ELF-1 (cell line): ENCODE results near the gene EFCAB8.

Experiments used
- DNase-seq: peaks from one replicate; pipeline ENCODE4 v3.0.0-alpha.2; 2016; ENCODE audit warnings: low read depth, low spot score

Gene EFCAB8, protein sequence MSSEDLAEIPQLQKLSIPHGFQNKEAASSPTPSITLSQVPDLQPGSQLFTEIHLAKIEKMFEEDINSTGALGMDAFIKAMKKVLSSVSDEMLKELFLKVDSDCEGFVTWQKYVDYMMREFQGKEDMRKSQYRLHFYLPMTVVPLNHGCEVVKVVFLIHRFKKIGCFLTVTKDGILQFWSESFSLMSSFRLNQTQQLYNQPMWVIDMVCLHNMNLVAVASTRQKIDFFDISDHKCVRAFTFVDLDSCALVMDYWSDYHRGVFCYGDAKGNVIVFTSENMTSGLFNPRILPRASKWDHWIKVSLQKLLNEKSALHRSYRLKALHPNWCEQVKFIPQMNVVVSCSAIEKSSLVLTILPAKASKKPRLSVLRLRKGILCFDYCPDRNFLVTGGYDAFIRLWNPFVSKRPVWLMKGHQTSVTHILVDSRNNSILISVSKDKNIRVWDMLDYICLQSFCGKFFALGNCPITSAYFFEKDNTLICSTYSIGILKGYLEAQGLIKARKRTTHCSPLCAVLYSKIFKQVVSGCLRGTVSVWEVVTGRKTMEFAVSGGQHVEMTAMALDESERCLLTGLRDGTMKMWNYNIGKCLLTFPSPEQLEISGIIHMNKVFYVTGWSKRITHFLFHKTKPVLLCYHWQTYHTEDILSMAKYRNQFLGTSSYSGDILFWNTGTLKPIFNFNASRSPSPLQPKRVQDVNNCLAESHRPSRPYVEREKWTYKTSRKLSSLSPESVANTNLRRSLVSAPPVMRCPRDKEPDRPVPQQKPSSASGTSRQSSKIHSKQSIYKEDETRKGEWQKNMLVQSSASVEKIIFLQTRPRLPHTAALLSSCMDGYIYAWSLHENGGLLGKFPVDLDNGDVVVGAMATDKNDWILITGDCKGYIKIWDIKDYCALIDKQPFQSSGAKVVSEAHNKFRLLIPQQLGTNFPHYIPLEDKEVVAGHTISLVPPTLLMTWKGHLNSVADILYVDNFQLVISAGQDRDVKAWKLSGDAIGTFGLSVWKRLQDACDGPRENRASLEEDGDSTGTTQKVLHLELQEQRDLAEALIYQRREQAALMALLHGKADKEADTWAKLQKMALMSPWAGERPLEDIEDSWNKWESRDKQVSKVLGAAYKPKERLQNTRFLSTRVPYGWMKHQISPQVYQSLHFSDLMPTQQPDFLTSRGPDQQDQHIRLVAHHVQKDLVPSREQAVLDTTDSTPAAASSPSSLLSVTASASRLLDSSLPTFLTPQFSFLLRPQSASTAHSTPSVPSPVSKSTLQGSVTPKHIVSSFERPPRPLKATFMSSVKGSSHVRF

DNA sequence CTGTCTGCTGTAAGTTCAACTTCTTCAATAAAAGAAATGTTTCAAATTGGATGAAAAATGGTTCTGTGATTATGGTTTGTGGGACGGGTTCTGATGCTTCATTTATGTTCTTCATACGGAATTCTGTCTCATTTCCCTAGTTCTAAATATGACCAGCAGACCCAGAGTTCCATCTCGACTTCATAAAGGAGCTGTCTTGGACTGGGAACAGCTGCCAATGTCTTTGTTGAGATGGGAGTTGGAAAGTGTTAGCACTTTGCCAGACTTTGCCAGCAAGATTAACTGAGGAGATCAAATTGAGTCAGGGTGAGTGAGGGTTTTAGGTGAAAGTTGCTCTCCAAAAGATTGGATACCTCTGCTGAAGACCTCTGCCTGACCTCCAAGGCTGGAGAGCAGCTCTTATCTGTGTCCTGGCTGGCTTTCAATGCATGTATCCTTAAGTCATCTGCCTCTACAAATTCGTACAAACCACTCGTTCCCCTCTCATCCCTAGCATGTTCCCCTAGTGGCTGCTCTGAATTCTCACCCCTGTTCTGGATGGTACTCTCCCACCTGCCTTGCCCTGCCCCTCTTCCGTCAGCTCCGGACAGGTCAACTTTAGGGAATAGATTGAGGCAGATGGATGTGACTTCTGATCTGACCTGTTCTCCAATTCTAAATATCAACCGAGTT, at the start of gene EFCAB8:
EFCAB8 (plus strand) TSS at position 223 of the 672 bp plus-strand sequence. CDS start 4,870 bp downstream, outside the sequence.
- no peak for DNase-seq

DNA sequence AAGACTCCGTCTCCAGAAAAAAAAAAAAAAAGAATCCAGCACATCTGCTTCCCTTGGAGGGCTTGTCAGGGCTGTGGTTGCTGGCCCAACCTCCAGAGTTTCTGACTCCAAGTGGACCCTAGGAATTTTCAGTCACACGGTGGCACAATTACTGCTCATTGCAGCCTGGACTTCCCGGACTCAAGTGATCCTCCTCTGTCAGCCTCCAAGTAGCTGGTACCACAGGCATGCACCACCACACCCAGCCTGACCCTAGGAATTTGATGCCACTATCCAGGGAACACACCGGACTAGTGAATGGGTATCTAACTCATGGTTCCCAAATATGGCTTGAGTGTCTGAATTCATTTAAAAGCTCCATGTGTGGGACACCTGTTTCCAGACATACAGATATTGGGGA, 48.8 kb upstream of the EFCAB8 start:
- DNase-seq: no peak

DNA sequence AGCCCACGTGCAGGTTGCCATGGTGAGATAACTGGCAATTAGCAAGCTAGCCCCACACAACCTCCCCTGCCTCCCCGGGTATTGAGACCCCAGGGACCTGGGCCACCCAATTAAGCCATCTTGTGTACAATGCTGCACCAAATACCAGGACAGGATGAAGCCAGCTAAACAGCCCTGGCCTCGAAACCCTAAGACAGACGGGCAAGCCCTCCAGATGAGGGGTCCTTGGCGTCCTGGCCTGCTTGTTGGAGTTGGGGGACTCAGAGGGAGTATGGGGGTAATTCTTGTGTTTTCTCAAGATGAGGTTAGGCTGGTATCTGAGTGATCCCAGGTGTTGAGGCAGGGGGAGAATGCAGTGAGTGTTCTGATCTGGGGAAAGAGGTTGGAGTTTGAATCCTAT, 47.8 kb upstream of the EFCAB8 start:
- no peak for DNase-seq

DNA sequence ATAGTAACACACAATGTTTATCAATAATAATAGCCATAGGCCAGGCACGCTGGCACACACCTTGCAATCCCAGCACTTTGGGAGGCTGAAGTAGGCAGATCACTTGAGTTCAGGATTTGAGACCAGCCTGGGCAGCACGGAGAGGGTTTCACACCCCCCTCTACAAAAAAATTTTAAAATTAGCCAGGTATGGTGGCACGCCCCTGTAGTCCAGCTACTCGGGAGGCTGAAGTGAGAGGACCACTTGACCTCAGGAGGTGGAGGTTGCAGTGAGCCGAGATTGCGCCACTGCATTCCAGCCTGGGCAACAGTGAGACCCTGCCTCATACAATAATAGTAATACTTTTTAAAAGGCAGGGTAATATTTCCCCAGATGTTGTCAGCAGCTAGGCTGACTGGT, 46.8 kb upstream of the EFCAB8 start:
- no peak for DNase-seq

DNA sequence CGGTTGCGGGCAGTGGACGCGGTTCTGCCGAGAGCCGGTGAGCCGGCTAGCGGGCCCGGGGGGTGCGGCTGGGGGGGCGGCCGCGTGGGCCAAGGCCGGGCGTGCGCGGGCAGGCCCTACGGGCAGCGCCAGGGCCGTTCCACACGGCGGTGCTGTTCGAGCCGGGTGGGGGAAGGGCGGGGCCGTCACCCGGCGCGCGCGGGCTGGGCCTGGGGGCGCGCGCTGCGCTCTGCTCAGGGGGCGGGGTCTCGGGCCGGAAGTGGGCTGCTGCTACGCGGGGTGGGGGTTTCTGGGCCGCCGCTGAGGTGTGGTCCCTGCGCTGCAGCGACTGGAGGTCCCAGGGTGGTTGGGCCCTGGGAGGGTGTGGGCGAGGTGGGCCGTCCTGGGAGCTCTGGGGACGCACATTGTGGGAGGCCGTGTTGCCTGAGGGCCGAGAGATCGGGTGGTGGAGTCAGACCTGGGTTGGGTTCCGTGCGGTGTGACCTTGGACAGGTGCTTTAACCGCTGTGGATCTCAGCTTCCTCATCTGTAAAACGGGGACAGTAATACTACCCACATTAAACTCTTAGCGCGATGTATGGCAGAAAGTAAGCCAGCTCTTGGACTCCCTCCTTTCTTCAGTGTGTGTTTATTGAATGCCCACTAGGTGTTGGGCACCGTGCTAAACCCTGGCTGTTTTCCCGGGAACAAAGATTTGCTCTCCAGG, 38.6 kb upstream of the EFCAB8 start:
- DNase-seq: peak; percentile 76

DNA sequence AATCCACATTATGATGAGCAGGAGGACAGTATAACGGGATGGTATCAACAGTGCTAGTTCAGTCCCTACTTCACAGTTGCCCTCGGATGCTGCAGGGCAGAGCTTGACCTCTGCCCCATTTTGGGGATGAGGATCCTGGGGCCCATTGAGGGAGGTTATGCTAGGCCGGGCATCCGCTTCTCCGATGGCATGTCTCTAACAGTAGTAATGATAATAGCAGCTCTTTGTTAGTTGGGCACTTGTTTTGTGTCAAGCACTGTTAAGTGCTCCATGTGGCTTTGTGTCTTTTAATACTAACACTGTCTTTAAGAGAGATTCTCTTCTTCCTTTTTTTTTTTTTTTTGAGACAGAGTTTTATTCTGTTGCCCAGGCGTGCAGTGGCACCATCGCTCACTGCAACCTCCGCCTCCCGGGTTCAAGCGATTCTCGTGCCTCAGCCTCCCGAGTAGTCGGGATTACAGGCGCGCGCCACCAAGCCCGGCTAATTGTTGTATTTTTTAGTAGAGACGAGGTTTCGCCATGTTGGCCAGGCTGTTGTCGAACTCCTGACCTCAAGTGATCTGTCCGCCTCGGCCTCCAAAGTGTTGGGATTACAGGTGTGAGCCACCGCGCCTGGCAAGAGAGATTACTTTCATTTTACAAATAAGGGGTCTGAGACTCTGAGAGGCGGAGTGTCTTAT, 37.9 kb upstream of the EFCAB8 start:
- no peak for DNase-seq

DNA sequence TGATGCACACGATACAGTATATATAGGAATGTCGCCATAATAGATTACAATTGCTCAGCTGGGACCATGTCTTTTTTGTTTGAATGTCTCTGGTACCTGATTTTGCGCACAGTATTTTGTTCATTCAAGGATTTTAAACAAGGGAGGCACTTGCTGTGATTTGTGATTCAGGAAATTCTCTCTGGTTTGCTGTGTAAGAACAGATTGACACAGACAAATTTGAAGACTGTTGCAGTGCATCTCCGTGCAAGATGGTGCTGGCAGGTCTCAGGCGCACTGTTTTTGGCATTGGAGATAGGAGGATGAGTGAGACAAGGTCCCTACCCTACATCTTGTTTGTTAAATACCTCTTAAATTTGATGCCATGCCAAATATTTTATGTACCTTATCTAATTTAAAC, 36.5 kb upstream of the EFCAB8 start:
- DNase-seq: no peak

DNA sequence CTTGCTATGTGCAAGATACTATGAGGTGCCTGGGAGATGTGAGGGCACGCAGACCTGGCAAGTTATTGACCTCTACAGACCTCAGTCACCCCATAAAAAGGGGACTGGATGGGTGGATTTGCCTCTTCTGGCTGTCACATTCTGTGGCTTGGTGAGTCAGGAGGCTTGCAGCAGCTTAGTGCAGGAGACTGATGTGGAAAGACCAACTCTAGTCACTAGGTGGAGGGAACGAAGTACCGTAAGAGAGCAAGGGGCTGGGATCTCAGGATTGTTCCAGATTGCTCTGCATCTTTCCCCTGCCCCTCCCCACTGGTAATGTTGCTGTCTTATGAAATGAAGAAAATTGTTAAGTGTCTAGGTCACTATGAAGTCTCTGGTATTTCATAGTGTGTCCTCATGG, 35.6 kb upstream of the EFCAB8 start:
- peak; percentile 29 for DNase-seq

DNA sequence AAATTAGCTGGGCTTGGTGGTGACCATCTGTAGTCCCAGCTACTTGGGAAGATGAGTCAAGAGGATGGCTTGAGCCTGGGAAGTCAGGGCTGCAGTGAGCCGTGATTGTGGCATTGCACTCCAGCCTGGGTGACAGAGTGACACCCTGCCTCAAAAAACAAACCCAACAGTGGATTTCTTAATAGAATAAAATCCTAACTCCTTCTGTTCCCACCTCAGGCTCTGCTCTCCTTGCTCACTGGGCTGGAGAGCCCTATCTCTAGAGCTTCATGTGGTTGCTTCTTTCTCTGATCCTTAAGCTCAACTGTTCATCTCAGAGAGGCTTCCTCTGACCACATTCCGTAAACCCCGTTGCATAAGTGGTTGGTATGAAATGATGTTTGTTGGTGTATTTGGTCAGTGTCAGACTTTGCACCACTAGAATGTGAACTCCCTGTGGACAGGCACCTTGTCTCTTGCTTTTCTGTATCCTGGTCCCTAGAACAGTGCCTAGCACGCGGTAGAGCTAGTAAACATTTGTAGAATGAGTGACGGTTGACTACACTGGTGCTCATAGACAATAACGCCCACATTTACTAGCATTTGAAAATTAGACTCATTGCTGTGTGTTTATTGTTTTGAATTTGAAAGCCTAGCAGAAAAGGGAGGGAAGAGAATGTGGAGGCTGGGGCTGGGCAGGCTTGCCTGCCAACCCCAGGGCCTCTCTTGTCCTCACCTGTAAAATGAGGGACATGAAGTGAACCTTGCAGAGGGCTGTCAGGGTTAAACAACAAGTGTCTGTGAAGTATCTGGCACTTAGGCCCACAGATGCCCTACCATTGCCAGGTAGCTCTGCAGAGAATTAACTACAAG, 34.8 kb upstream of the EFCAB8 start:
- DNase-seq: no peak

DNA sequence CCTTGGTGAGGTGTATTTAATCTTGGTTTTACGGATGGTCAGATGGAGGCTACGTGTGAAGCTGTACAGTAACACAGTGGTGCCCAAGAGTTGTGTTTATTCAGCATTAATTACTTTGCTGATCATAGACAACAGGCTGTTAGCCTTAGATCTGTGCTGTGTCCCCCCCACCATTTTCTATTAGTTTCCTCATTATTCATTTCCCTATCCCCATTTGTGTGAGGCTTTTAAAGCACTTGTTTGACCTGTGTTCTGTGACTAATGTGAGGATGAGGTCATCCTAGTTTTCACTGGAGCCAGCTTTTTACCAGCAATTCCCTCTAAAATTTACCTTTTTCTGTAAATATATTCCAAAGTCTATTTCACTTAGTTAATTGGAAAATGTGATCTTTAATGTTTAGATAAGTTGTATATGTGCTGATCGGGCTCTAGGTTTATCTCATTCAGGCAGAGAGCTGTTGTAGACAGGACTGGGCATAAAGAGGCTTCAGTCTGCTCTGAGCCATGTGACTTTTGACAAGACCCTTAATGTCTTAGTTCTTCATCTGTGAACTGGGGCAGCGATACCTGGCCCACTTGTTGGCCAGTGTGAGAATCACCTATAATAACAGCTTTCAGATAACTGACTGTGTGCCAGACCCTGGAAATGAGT, 30.6 kb upstream of the EFCAB8 start:
- no peak for DNase-seq

DNA sequence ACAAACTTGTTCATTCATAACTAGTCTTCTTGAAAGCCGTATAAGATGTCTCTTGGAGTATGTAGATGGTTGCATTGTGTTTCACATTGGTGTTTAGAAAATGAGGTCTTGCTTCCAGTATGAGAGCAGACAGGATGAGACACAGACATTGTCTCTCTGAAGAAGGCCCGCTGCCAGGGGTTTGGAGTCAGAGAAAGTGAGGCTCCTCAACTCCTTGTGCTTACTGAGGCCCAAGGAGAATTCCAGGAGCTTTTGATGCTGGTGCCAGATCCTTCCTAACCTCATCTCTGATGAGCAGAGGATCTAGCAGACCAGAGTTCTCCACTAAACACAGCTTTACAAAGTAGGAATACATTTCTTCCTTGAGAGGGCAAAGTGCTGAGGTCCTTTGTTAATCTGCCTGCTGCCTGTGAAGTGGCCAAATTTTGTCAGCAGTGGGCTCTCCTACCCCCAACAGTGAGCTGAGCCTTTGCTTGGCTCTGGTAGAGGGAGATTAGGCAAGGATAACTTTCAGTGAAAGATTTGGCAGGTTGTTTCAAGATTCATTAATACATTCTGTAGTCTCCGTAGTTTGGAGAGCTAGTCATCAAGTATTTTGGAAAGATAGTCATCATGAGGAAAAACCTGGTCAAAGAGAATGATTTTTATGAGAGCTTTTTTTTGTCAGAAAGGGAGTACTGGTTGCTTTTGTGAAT, 29.3 kb upstream of the EFCAB8 start:
- no peak for DNase-seq

DNA sequence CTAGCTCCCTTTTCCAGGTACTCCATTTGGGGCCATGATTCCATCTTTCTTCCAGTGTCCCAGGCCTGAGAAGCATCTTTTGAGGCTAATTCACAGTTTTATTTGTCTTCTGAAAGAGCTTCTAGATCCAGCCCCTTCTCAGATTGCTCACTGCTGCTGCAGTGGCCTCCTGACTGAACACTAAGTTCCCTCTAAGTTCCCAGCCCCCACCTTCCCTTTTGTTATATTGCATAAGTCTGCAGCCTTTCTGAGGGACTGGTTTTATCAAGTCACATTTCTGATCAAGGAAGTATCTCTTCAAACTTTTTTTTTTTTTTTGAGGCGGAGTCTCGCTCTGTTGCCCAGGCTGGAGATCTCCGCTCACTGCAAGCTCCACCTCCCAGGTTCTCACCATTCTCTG, 28.3 kb upstream of the EFCAB8 start:
- no peak for DNase-seq

DNA sequence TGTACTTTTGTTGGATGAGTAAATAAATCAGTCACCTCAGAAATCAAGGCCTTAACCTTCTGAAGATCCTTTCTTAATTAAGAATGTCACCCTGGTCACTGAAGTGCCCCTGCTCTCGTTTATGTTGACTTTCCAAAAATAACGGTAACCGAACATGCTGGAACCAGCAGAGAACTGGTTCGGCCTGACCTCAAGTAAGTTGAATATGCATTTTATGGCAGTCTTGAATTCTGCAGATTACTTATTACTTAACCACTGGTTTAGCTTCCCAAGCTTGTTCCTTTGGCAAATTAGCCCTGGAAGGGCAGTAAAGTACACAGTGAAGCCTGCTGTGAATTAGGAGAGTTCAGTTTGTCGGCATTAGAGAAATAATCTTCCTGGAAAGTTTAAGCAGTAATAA, 26.7 kb upstream of the EFCAB8 start:
- DNase-seq: no peak

DNA sequence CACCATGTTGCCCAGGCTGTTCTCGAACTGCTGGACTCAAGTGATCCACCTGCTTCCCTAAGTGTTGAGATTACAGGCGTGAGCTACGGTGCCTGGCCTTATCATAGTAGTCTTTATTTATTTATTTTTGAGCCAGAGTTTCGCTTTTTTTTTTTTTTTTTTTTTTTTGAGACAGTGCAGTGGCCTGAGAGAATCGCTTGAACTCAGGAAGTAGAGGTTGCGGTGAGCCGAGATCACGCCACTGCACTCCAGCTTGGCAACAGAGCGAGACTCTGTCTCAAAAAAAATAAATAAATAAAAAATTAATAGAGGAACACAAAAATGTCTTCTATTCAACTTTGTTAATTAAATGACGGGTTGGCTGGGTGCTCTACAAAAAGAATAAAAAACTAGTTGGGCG, 26.1 kb upstream of the EFCAB8 start:
- no peak for DNase-seq

DNA sequence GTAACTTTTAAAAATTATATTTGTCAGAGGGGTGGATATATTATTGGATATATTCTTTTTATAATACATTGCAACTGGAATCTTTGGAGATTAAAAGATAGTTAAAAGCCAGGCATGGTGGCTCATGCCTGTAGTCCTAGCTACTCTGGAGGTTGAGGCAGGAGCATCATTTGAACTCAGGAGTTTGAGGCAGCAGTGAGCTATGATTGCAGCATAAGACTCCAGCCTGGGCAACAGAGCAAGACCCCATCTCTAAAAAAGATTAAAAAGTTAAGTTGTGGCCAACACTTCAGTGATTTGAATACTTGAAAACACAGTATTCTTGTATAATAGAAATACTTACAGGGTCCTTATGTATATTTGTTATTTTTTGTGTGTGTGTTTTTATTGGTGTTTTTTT, 23.8 kb upstream of the EFCAB8 start:
- no peak for DNase-seq

DNA sequence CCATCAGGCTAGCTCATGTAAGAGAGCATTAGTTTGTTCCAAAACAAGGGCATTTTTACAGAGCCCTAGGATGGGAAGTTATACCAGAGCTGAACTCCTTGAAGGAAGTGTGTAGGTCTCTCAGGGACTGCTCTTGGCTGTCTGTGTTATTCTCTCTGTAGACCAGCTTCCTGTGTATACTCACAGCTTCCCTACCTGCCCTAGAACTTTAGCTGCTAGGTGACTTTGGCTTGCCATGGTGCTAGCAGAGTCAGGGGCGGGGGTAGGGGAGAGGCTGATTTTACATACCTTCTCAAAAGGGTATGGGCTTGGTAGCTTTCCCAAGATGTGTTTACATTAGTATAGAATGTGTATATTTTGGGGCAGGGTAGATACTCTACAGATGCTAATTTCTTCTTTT, 21.6 kb upstream of the EFCAB8 start:
- DNase-seq: no peak

DNA sequence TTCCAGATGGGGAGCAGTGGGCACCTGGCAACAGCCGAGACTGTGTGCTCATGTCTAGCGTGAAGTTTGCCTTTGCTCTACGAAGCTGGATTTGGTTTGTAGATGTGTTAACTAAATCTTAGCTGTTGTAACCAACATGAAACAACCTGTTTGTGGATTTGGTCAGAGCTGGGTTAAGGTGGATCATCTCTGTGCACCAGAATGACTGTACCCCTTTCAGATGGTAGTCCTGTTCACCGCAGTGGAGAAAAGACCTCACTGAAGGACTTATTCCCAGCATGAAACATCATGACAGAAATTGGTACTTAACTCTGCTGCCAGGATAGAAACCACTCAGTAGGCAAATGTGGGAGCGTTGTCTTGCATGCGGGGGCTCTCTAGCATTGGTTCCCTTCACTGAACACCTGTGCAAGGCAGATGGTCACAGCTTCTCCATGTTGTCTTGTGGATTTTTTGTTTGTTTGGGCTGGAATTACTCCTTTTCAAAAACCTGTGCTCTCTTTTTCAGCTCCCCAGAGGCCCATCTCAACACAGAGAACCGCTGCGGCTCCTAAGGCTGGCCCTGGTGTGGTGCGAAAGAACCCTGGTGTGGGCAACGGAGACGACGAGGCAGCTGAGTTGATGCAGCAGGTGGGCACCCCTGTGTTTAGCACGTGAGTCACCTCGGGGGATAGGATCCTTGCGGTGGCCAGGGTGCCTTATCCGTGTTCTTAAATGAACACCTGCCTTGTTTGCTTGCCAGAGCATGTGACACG, 19.3 kb upstream of the EFCAB8 start:
- DNase-seq: no peak

DNA sequence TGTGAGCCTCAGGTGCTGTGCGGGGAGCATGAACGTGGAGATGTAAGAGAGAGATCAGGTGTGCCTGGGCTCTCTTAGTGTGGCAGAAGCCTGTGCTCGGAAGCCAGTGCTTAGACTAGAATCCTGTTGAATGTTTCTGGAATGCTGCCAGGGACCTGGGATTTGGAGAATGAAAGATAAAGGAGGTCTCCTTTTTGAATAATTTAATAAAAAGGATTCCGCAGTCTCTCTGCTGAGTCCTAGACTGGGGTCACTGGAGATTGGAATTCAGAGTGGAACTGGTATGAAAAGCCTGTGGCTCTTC, 18.8 kb upstream of the EFCAB8 start:
- DNase-seq: no peak
